GM12878 (cell line): ENCODE measurements around the gene SEMA4G. TPM values are rescaled to one million over a fixed set of nuclear protein-coding genes. Genes with fewer than 3 reads are reported as not detected.

ENCODE experiments used
- ASH2L ChIP-seq: fragments of 300-600, 200-600 bp; sonication (generic); IDR thresholded peaks from 2 replicates; pipeline ENCODE4 v1.6.1; 2017; ENCODE audit warnings: low read depth, mild to moderate bottlenecking, borderline replicate concordance
- ATF7 ChIP-seq: fragments of 450-650 bp; IDR thresholded peaks from 2 replicates; pipeline ENCODE4 v1.6.1; 2016; ENCODE audit warnings: low read depth, mild to moderate bottlenecking
- CBX3 ChIP-seq: fragments of 200-600 bp; sonication (generic); IDR thresholded peaks from 2 replicates; pipeline ENCODE4 v1.6.1; 2016; ENCODE audit warnings: low read depth, borderline replicate concordance
- CEBPB ChIP-seq, 2 experiments: fragments of 150-350 bp in 1 of 2; IDR thresholded peaks; 2 replicates each; pipeline ENCODE4 v1.6.1; 2012 to 2014; ENCODE audit warnings: low read depth in 2 of 2, low read length in 2 of 2, borderline replicate concordance in 1 of 2, inconsistent platforms in 1 of 2
- DPF2 ChIP-seq: fragments of 450-650 bp; IDR thresholded peaks from 2 replicates; pipeline ENCODE4 v1.6.1; 2017; ENCODE audit warnings: mild to moderate bottlenecking
- E4F1 ChIP-seq: fragments of 450-650 bp; IDR thresholded peaks from 2 replicates; pipeline ENCODE4 v1.6.1; 2018; ENCODE audit warnings: borderline replicate concordance, mild to moderate bottlenecking; ENCODE audit not compliant: partially characterized antibody
- HDAC2 ChIP-seq: fragments of 200-600 bp; sonication (generic); IDR thresholded peaks from 2 replicates; pipeline ENCODE4 v1.6.1; 2017
- HSF1 ChIP-seq: fragments of 150-350 bp; IDR thresholded peaks from 2 replicates; pipeline ENCODE4 v1.6.1; 2014; ENCODE audit warnings: mild to moderate bottlenecking, low read depth, low read length
- JUNB ChIP-seq: IDR thresholded peaks from 2 replicates; pipeline ENCODE4 v1.6.1; 2016; ENCODE audit warnings: antibody characterized with exemption, mild to moderate bottlenecking
- MXI1 ChIP-seq: fragments of 150-350 bp; IDR thresholded peaks from 2 replicates; pipeline ENCODE4 v1.6.1; 2011; ENCODE audit warnings: low read depth, mild to moderate bottlenecking, inconsistent platforms, low read length, improper control_type of control experiment
- NFXL1 ChIP-seq: fragments of 450-650 bp; IDR thresholded peaks from 2 replicates; pipeline ENCODE4 v1.6.1; 2017; ENCODE audit warnings: antibody characterized with exemption, mild to moderate bottlenecking, borderline replicate concordance
- NRF1 ChIP-seq: conservative IDR thresholded peaks from 2 replicates; pipeline ENCODE4 v1.6.1; 2011; ENCODE audit warnings: mild to moderate bottlenecking, low read depth, low read length, improper control_type of control experiment
- PKNOX1 ChIP-seq: fragments of 450-650 bp; IDR thresholded peaks from 2 replicates; pipeline ENCODE4 v1.6.1; 2016; ENCODE audit warnings: mild to moderate bottlenecking
- PML ChIP-seq: IDR thresholded peaks from 2 replicates; pipeline ENCODE4 v1.6.1; 2012; ENCODE audit warnings: low read length, inconsistent platforms
- RELA ChIP-seq: fragments of 450-650 bp; IDR thresholded peaks from 2 replicates; pipeline ENCODE4 v1.8.0; 2014; ENCODE audit warnings: borderline replicate concordance; ENCODE audit not compliant: partially characterized antibody
- RELB ChIP-seq: fragments of 450-650 bp; IDR thresholded peaks from 2 replicates; pipeline ENCODE4 v1.6.1; 2017; ENCODE audit warnings: low read depth, mild to moderate bottlenecking, moderate library complexity
- SIN3A ChIP-seq: IDR thresholded peaks from 2 replicates; pipeline ENCODE4 v1.6.1; 2012; ENCODE audit warnings: low read depth, low read length, improper control_type of control experiment
- SMC3 ChIP-seq: IDR thresholded peaks from 2 replicates; pipeline ENCODE4 v1.6.1; 2011; ENCODE audit warnings: low read length, improper control_type of control experiment, borderline replicate concordance
- SP1 ChIP-seq: IDR thresholded peaks from one replicate; pipeline ENCODE4 v1.6.1; 2011; ENCODE audit warnings: low read depth, low read length
- TARDBP ChIP-seq: IDR thresholded peaks from 2 replicates; pipeline ENCODE4 v1.6.1; 2016; ENCODE audit warnings: borderline replicate concordance
- TCF12 ChIP-seq: IDR thresholded peaks from 2 replicates; pipeline ENCODE4 v1.6.1; 2011; ENCODE audit warnings: low read depth, mild to moderate bottlenecking, low read length
- USF2 ChIP-seq: IDR thresholded peaks from 2 replicates; pipeline ENCODE4 v1.6.1; 2011; ENCODE audit warnings: low read depth, low read length, improper control_type of control experiment, borderline replicate concordance
- ZNF207 ChIP-seq: fragments of 450-650 bp; IDR thresholded peaks from 2 replicates; pipeline ENCODE4 v1.6.1; 2014; ENCODE audit warnings: antibody characterized with exemption, mild to moderate bottlenecking, borderline replicate concordance
- ZNF24 ChIP-seq: fragments of 450-650 bp; IDR thresholded peaks from 2 replicates; pipeline ENCODE4 v1.6.1; 2017; ENCODE audit warnings: antibody characterized with exemption, mild to moderate bottlenecking
- polyA plus RNA-seq, 11 experiments: library from polyadenylated mRNA; depleted of rRNA in 4 of 11; unstranded in 6 of 11; stranded (reverse) in 5 of 11; fragments of >200 nt; fragmentation: Nextera tagmentation in 4 of 11; fragmentation: Illumina TruSeq in 1 of 11; extraction: Ambion mirVana in 4 of 11; extraction: Trizol in 1 of 11; gene quantifications; 1 replicate in 1 of 11; 2 replicates in 10 of 11; pipeline versions ENCODE4 v1.2.1 to v1.2.3, GENCODE V29; 2011 to 2016; ENCODE audit warnings: inconsistent platforms in 2 of 11, missing spikeins in 2 of 11, low read depth in 1 of 11
- total RNA-seq, 4 experiments: library from RNA; depleted of rRNA in 3 of 4; stranded (reverse); fragments of >200 nt in 3 of 4; fragmentation: Illumina TruSeq in 1 of 4; extraction: Trizol in 1 of 4; gene quantifications; 2 replicates each; pipeline versions ENCODE4 v1.2.1 to v1.2.3, GENCODE V29; 2013 to 2021

The SEMA4G gene
- total and polyA plus RNA-seq, 10 of the 15 experiments (the other 5 are each of a cell fraction or from before 2014, with no cell fraction given), result 0.09 to 2.3 (median 0.44) TPM; not detected in 4

GRCh38 chr10:100998991-100999741, 29.9 kb downstream of the SEMA4G start (continued):
- TF ChIP-seq SIN3A, result peak; percentile 53; the same call in 1 of the 2 replicates
- no peak for TF ChIP-seq HDAC2
- 0 out of 2 replicates have a peak, but pooled peaks have one; percentile 22 for TF ChIP-seq ZNF24
- no peak for TF ChIP-seq TARDBP
- TF ChIP-seq JUNB, result no peak
- TF ChIP-seq ATF7, result no peak
- no peak for TF ChIP-seq SP1
- no peak for TF ChIP-seq ASH2L
- TF ChIP-seq RELA, result peak; percentile 14
- TF ChIP-seq E4F1, result no peak
- TF ChIP-seq TCF12, result no peak
- no peak; the same call in 1 of the 2 replicates for TF ChIP-seq USF2
- TF ChIP-seq HSF1, result no peak
- peak; percentile 97 for TF ChIP-seq ZNF207
- TF ChIP-seq NFXL1, result no peak
- TF ChIP-seq MXI1, result 0 out of 2 replicates have a peak, but pooled peaks have one; percentile 9
- no peak for TF ChIP-seq RELB
- TF ChIP-seq PML, result no peak
- no peak for TF ChIP-seq CBX3
- no peak for TF ChIP-seq PKNOX1
- TF ChIP-seq DPF2, result peak; percentile 68
- TF ChIP-seq NRF1, result no peak
- TF ChIP-seq CEBPB (IDR thresholded peaks at IDR 0.05; ENCODE audit: borderline replicate concordance in 1 of 2, low read depth in 2 of 2, low read length in 2 of 2), result no peak
- peak; percentile 43 for TF ChIP-seq SMC3
